Neural cell (in vitro differentiated cells): Measurements from ENCODE around the gene ZNF701.

Source experiments
- CTCF ChIP-seq: fragments of 450-650 bp; IDR thresholded peaks from 2 replicates; pipeline ENCODE4 v1.5.1; 2014; ENCODE audit warnings: antibody characterized with exemption, mild to moderate bottlenecking, moderate library complexity; ENCODE audit not compliant: poor library complexity, severe bottlenecking
- TAF1 ChIP-seq: IDR thresholded peaks from 2 replicates; pipeline ENCODE4 v1.6.1; 2012; ENCODE audit warnings: low read depth
- TF ChIP-seq, protein P1 (sequence below): IDR thresholded peaks from 2 replicates; pipeline ENCODE4 v1.6.1; 2012; ENCODE audit warnings: borderline replicate concordance

GRCh38 chr19:52599241-52599640 lies 29.2 kb downstream of the ZNF701 start:
- no peak for TF ChIP-seq CTCF
- TF ChIP-seq, protein P1, sequence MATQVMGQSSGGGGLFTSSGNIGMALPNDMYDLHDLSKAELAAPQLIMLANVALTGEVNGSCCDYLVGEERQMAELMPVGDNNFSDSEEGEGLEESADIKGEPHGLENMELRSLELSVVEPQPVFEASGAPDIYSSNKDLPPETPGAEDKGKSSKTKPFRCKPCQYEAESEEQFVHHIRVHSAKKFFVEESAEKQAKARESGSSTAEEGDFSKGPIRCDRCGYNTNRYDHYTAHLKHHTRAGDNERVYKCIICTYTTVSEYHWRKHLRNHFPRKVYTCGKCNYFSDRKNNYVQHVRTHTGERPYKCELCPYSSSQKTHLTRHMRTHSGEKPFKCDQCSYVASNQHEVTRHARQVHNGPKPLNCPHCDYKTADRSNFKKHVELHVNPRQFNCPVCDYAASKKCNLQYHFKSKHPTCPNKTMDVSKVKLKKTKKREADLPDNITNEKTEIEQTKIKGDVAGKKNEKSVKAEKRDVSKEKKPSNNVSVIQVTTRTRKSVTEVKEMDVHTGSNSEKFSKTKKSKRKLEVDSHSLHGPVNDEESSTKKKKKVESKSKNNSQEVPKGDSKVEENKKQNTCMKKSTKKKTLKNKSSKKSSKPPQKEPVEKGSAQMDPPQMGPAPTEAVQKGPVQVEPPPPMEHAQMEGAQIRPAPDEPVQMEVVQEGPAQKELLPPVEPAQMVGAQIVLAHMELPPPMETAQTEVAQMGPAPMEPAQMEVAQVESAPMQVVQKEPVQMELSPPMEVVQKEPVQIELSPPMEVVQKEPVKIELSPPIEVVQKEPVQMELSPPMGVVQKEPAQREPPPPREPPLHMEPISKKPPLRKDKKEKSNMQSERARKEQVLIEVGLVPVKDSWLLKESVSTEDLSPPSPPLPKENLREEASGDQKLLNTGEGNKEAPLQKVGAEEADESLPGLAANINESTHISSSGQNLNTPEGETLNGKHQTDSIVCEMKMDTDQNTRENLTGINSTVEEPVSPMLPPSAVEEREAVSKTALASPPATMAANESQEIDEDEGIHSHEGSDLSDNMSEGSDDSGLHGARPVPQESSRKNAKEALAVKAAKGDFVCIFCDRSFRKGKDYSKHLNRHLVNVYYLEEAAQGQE: no peak
- no peak for TF ChIP-seq TAF1
